Astrocyte of the cerebellum (primary cell): ENCODE measurements around the gene C1orf226.

Source experiments
- DNase-seq: peaks from one replicate; pipeline ENCODE4 v3.0.0-alpha.2; 2011; ENCODE audit warnings: low read depth
- H3K4me3 ChIP-seq: 2 replicates; pipeline ENCODE4 v1.5.1; 2011; ENCODE audit warnings: mild to moderate bottlenecking, low read depth, low read length, moderate library complexity
- in situ Hi-C: cut with HindIII; loops from 2 replicates; pipeline ENCODE4 v1.10.0; 2017; ENCODE audit warnings: low sequenced_read_pairs
- TF ChIP-seq, protein P1 (sequence below): IDR thresholded peaks from 2 replicates; pipeline ENCODE4 v1.5.1; 2012; ENCODE audit warnings: low read length, low read depth, moderate library complexity, mild to moderate bottlenecking; ENCODE audit errors: missing control alignments

Gene C1orf226

DNA sequence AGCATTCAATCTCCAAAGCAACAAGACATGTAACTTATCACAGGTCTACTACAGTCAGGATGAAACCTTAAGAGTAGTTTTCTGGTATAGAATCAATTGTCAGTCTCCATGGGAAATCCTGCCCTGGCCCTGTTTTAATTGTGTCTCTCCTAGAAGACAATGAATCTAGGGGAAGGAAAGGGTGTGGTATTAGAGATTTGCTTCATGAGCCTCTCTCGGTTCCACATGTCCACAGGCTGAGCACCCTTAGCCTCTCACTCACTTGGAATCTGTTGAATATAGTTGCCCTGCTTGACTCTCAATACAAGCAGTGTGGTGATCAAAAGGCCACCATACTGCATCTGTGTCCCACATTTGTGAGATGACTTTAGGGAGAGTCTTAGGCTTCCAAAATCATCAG, 22.6 kb upstream of the C1orf226 start:
- in situ Hi-C loops = no loop called here
- no peak for DNase-seq
- TF ChIP-seq, protein P1, sequence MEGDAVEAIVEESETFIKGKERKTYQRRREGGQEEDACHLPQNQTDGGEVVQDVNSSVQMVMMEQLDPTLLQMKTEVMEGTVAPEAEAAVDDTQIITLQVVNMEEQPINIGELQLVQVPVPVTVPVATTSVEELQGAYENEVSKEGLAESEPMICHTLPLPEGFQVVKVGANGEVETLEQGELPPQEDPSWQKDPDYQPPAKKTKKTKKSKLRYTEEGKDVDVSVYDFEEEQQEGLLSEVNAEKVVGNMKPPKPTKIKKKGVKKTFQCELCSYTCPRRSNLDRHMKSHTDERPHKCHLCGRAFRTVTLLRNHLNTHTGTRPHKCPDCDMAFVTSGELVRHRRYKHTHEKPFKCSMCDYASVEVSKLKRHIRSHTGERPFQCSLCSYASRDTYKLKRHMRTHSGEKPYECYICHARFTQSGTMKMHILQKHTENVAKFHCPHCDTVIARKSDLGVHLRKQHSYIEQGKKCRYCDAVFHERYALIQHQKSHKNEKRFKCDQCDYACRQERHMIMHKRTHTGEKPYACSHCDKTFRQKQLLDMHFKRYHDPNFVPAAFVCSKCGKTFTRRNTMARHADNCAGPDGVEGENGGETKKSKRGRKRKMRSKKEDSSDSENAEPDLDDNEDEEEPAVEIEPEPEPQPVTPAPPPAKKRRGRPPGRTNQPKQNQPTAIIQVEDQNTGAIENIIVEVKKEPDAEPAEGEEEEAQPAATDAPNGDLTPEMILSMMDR = no peak
- no peak overlapping the region for H3K4me3 ChIP-seq

DNA sequence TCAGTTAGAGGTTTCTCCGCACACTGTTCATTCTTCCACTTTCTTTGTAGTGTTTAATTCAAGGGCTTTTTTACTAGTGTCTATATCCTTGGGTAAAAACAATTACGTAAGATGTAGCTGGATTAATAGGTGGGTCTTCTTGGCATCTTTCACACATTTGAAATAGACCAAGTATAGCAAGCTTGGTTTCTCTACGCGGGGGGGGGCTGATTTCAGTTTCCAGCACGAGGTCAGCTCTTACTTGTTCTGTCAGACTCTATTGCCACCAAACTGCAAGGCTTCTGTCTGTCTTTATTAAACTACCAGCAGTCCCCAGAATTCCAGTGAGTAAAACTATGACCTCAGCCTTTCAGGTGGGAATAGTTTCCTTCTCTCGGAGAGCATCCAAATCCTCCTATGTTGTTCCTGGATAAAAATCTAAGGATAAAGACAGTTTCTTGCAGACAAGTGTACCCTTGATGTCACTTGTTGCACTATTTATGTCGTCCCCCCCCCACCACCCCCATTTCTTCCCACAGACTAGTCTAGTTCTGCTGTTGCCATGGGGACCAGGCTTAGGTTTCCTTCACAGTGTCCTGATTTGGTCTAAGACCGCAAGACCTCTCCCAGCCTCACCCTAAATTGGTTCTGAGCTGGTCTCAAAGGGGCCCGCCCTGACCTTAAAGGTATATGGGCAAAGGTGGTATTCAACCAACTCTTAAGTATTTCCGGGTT, 21.8 kb upstream of the C1orf226 start:
- no peak for DNase-seq
- in situ Hi-C loops = no loop called here
- TF ChIP-seq, protein P1 = no peak
- no peak overlapping the region for H3K4me3 ChIP-seq

DNA sequence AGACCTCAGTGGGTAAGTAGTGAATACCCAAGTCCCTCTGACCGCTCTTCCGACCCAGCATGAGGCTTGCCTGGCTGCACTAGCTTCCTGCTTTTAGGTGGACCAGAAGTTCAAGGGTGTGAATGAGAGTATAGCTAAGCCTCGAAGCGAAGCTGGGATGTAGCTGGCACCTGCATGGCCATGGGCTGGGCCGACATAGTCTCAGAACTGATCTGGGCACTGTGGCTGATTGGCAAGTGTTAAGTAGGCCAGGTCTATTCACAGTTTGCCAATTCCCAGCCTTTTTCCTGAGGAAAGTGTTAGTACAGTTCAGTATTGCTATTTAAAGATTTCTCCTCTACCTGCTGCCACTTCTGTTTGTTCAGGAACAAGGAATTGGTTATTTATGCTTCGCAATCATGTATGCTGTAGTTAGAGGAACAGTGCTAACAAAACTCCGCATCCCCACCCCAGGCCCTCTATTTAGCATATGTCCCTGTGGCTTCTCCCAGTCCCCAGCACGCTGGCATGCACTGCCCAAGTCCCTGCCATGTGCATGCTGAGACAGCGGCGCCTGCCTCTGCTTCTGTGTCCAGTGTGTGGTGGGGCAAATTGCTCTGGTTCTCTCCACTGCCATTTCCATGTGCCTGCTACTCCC, 21.2 kb upstream of the C1orf226 start:
- in situ Hi-C loops = no loop called here
- TF ChIP-seq, protein P1 = no peak
- no peak overlapping the region for H3K4me3 ChIP-seq
- no peak for DNase-seq

DNA sequence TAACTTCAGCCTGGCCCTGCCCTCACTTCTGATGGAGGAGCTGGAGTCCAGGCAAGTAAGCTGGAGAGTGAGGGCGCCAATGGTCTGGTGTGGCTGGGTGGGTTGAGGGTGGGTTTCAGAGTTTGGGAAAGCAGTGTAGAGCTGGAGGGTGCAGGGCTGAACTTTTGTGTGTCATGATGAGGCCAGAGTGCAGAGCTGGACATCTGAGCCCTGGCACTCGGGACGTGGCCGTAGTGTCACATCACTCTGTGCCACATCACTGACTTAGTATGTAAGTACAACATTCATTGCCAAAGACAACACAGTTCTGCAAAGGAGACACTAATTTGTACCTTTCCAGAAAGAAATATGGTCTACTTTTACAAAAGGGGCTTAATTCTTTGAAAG, 20.7 kb upstream of the C1orf226 start:
- H3K4me3 ChIP-seq = no peak overlapping the region
- in situ Hi-C loops = no loop called here
- DNase-seq = no peak
- TF ChIP-seq, protein P1 = no peak

DNA sequence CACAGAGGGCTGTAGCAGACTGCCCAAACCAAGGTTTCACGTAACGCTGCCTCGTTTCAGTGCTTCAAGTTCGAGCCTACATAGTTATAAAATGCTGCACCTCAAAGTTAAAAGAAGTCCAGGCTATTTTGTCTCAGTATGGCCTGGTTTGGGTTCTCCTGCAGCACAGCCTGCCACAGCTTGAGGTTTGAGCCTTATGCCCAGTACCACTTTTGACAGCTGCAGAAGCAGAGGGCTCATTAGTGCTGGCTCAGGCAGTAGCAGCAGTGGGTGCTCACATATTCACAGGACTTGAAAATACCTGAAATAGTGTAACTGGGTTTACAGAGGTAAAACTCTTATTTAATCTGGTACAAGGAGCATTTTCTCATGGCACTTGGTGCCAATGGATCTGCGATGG, 20.2 kb upstream of the C1orf226 start:
- no peak for DNase-seq
- TF ChIP-seq, protein P1 = no peak
- in situ Hi-C loops = no loop called here
- H3K4me3 ChIP-seq = no peak overlapping the region

DNA sequence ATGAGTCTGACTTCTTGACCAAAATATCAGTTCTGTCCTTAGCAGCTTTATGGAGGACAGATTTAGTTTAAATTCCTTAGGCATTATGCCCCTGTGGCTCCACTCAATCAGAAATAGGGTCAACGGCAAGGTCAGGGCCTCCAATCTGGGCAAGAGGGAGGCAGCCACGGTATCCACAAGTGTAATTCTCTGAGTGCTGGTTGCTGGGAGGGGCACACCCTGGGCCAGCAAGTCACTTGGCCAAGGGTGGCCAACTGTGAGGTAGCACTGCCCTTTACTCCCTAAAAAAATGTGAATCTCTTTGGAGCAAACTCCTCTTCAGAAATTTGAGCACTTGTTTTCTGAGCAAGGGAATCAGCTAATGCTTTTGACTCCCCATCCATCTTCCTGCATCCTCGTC, 17.7 kb upstream of the C1orf226 start:
- H3K4me3 ChIP-seq = no peak overlapping the region
- no peak for DNase-seq
- TF ChIP-seq, protein P1 = no peak
- in situ Hi-C loops = no loop called here
